Breast epithelium (tissue), 4 donors: ENCODE data around the gene CEP20. TPM values are rescaled to one million over a fixed set of nuclear protein-coding genes. Genes with fewer than 3 reads are reported as not detected.

Experiments
- DNase-seq, 2 donors: peaks; one replicate each; pipeline ENCODE4 v3.0.0-alpha.2; 2019; ENCODE audit warnings: low spot score in 2 of 2
- H3K27ac ChIP-seq, 2 donors: fragments of 200-600 bp; sonication (generic) in 1 of 2; one replicate each; pipeline ENCODE4 v1.5.1; 2016 to 2019; ENCODE audit warnings: mild to moderate bottlenecking in 1 of 2
- H3K27me3 ChIP-seq, 2 donors: fragments of 200-600 bp; sonication (generic) in 1 of 2; one replicate each; pipeline versions ENCODE4 v1.5.1 to v1.6.0; 2017 to 2019; ENCODE audit warnings: control low read depth in 1 of 2, mild to moderate bottlenecking in 1 of 2
- H3K36me3 ChIP-seq: fragments of 200-600 bp; one replicate; pipeline ENCODE4 v1.5.1; 2019
- H3K4me1 ChIP-seq, 2 donors: fragments of 200-600 bp; sonication (generic); one replicate each; pipeline ENCODE4 v1.5.1; 2016 to 2019; ENCODE audit warnings: control low read depth in 1 of 2
- H3K4me3 ChIP-seq, 3 donors: fragments of 200-600 bp; sonication (generic); 1 replicate in 2 of 3; 2 replicates in 1 of 3; pipeline ENCODE4 v1.5.1; 2016 to 2019; ENCODE audit warnings: mild to moderate bottlenecking in 3 of 3, moderate library complexity in 2 of 3
- H3K9me3 ChIP-seq, 2 donors: fragments of 200-600 bp; sonication (generic) in 1 of 2; one replicate each; pipeline ENCODE4 v1.5.1; 2016 to 2019; ENCODE audit warnings: control low read depth in 1 of 2
- CTCF ChIP-seq, 3 donors: fragments of 450-650 bp; IDR thresholded peaks; one replicate each; pipeline ENCODE4 v1.5.1; 2016 to 2017; ENCODE audit warnings: antibody characterized with exemption in 3 of 3, mild to moderate bottlenecking in 3 of 3, moderate library complexity in 3 of 3
- POLR2A ChIP-seq: fragments of 450-650 bp; IDR thresholded peaks from one replicate; pipeline ENCODE4 v1.6.1; 2016; ENCODE audit warnings: antibody characterized with exemption, mild to moderate bottlenecking, moderate library complexity
- POLR2AphosphoS5 ChIP-seq, 3 donors: sonication (generic); formaldehyde crosslinking; IDR thresholded peaks; one replicate each; pipeline ENCODE4 v1.6.1; 2017; ENCODE audit warnings: antibody characterized with exemption in 3 of 3
- intact Hi-C: fragments of 100-400 bp; cut with DNase I; formaldehyde crosslinking; loops from one replicate; pipeline ENCODE4 v1.15.1; 2023; ENCODE audit warnings: low total_unique reads
- total RNA-seq, 3 donors: library from RNA; depleted of rRNA; stranded (reverse); fragments of >200 nt; gene quantifications; one replicate each; pipeline ENCODE4 v1.1.0, GENCODE V29; 2016

The CEP20 gene
- total RNA-seq, 3 donors from 2014 or later, result 31.8 to 43.9 (median 40.8) TPM

GRCh38 chr16:15897834-15898254, 9.4 kb upstream of the CEP20 start:
- intact Hi-C loops, result no loop called here
- H3K36me3 ChIP-seq, result no peaks in the 10 kb centered on the region
- no peaks in the 10 kb centered on the region for H3K9me3 ChIP-seq
- H3K4me1 ChIP-seq, result peaks cover 0 to 3% of the 10 kb centered on the region in 2 donors
- H3K27me3 ChIP-seq, result no peaks in the 10 kb centered on the region
- TF ChIP-seq POLR2A, result no peak
- TF ChIP-seq POLR2AphosphoS5 (IDR thresholded peaks at IDR 0.05), result no peak
- TF ChIP-seq CTCF (IDR thresholded peaks at IDR 0.05), result no peak
- H3K27ac ChIP-seq, result no peak overlapping the region
- no peak for DNase-seq
- H3K4me3 ChIP-seq, result no peak overlapping the region

- H3K9me3 ChIP-seq, result no peaks in the 10 kb centered on the region
These were observed 8.8 kb upstream of the CEP20 start for GRCh38 chr16:15897121-15897780.

GRCh38 chr16:15894571-15895374, 6.4 kb upstream of the CEP20 start:
- DNase-seq, result no peak
- peaks cover 0 to 1% of the 10 kb centered on the region in 2 donors for H3K4me1 ChIP-seq
- no peaks in the 10 kb centered on the region for H3K9me3 ChIP-seq
- H3K27ac ChIP-seq, result no peak overlapping the region
- H3K27me3 ChIP-seq, result no peaks in the 10 kb centered on the region
- intact Hi-C loops, result no loop called here
- TF ChIP-seq POLR2A (no peak), POLR2AphosphoS5 (IDR thresholded peaks at IDR 0.05) (no peak), CTCF (IDR thresholded peaks at IDR 0.05) (no peak)
- H3K36me3 ChIP-seq, result no peaks in the 10 kb centered on the region
- no peak overlapping the region for H3K4me3 ChIP-seq

More at GRCh38 chr16:15897121-15897780, 8.8 kb upstream of the CEP20 start:
- Histone ChIP-seq H3K27me3 (no peaks in the 10 kb centered on the region), H3K27ac (no peak overlapping the region), H3K36me3 (no peaks in the 10 kb centered on the region), H3K4me1 (peaks cover 0 to 3% of the 10 kb centered on the region in 2 donors), H3K4me3 (no peak overlapping the region)
- no peak for DNase-seq
- no peak for TF ChIP-seq CTCF (IDR thresholded peaks at IDR 0.05)
- TF ChIP-seq POLR2A, result no peak
- no peak for TF ChIP-seq POLR2AphosphoS5 (IDR thresholded peaks at IDR 0.05)
- intact Hi-C loops, result no loop called here

GRCh38 chr16:15891508-15891907, 3.1 kb upstream of the CEP20 start:
- Histone ChIP-seq H3K4me3 (no peak overlapping the region), H3K36me3 (no peaks in the 10 kb centered on the region), H3K9me3 (no peaks in the 10 kb centered on the region), H3K4me1 (peaks cover 0 to 9% of the 10 kb centered on the region in 2 donors), H3K27ac (no peak overlapping the region), H3K27me3 (no peaks in the 10 kb centered on the region)
- TF ChIP-seq POLR2AphosphoS5 (IDR thresholded peaks at IDR 0.05) (no peak), POLR2A (no peak), CTCF (IDR thresholded peaks at IDR 0.05) (no peak)
- intact Hi-C loops, result no loop called here
- DNase-seq, result no peak

GRCh38 chr16:15887283-15887682, 1.1 kb downstream of the CEP20 start:
- no peak for TF ChIP-seq POLR2AphosphoS5 (IDR thresholded peaks at IDR 0.05)
- TF ChIP-seq POLR2A, result no peak
- no peak for TF ChIP-seq CTCF (IDR thresholded peaks at IDR 0.05)
- DNase-seq, result no peak
- H3K4me3 ChIP-seq, result peak overlapping the region; percentile 78 to 94 (median 92)
- H3K27me3 ChIP-seq, result no peaks in the 10 kb centered on the region
- no peaks in the 10 kb centered on the region for H3K36me3 ChIP-seq
- H3K9me3 ChIP-seq, result no peaks in the 10 kb centered on the region
- intact Hi-C loops, result loop anchor here (5.0 to 10.0 kb wide), 2 partner anchors 68 to 100 kb away; no protein-coding TSS in a partner anchor
- peaks cover 0 to 9% of the 10 kb centered on the region in 2 donors for H3K4me1 ChIP-seq
- H3K27ac ChIP-seq, result no peak overlapping the region
